CD4-positive, alpha-beta T cell treated with Interleukin-6 for 4 hours (primary cell): ENCODE measurements around the gene STX19.
"Not testable (repeated sequence)": the region's sequence is repeated elsewhere in the genome, so short reads cannot be mapped to it uniquely, and the experiment has no call there.

Experiments used
- DNase-seq: peaks from one replicate; pipeline ENCODE4 v3.0.0-alpha.2; 2020; ENCODE audit warnings: mixed read lengths

Gene STX19

DNA sequence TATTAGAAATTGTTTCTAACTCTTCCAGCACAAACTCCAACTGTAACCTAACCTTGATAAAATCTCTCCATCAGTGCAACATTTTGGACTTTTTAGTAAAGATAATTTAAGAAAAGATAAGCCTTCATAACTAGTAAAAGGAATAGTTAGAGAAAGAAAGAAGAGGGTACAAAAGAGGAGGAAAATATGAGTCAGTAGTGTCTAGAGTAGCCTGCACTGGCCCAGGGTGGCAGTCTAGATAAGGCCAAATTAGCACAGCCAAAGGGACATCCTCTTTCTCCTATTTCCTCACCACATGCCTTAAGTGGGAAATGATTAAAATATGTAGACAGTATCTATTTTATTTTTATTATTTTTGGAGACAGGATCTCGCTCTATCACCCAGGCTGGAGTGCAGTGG lies 58.4 kb downstream of the STX19 start:
- DNase-seq = no peak

DNA sequence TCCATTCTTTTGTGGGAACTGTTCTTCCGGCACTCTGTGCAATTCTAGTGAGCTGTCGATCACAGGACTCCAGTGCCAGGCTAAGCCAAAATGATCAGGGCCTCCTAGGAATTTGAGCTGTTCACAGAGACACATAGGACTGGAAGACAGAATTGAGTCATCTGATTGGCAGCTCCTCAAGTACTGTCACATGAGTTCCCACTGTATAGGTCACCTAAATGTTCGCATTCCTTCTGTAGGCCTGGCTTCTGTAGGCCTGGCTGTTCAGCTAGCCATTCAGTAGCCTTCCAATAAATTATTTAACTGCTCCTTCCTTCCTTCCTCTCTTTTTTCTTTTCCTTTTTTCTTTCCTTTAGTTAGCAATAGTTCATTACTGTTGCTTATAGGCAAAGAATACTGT lies 59.0 kb downstream of the STX19 start:
- DNase-seq = no peak

DNA sequence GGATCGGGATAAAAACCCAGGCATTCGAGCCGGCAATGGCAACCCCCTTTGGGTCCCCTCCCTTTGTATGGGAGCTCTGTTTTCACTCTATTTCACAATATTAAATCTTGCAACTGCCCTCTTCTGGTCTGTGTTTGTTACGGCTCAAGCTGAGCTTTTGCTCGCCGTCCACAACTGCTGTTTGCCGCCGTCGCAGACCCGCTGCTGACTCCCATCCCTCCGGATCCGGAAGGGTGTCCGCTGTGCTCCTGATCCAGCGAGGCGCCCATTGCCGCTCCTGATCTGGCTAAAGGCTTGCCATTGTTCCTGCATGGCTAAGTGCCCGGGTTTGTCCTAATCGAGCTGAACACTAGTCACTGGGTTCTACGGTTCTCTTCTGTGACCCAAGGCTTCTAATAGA lies 63.3 kb downstream of the STX19 start:
- not testable (repeated sequence) for DNase-seq
